HCT116 (cell line): ENCODE results near the gene AFF1.

Source experiments
- CTCF ChIP-seq, 3 experiments: fragments of 200-600 bp in 1 of 3; sonication (generic) in 1 of 3; IDR thresholded peaks in 2 of 3; conservative IDR thresholded peaks in 1 of 3; 2 replicates each; pipeline ENCODE4 v1.5.1; 2012 to 2017; ENCODE audit warnings: low read depth in 2 of 3, low read length in 2 of 3, antibody characterized with exemption in 1 of 3, borderline replicate concordance in 1 of 3, control low read depth in 1 of 3, mild to moderate bottlenecking in 1 of 3, mixed read lengths in 1 of 3, mixed run types in 1 of 3, moderate library complexity in 1 of 3; ENCODE audit not compliant: insufficient read depth in 1 of 3
- EZH2 ChIP-seq: fragments of 200-600 bp; sonication (generic); IDR thresholded peaks from 2 replicates; pipeline ENCODE4 v1.6.1; 2017; ENCODE audit warnings: antibody characterized with exemption, mixed run types
- EZH2phosphoT487 ChIP-seq: fragments of 200-600 bp; IDR thresholded peaks from 2 replicates; pipeline ENCODE4 v1.6.1; 2018; ENCODE audit warnings: antibody characterized with exemption, borderline replicate concordance
- POLR2A ChIP-seq: IDR thresholded peaks from 2 replicates; pipeline ENCODE4 v1.7.0; 2011; ENCODE audit warnings: borderline replicate concordance; ENCODE audit not compliant: insufficient read depth, insufficient read length; ENCODE audit errors: extremely low read depth
- POLR2AphosphoS5 ChIP-seq: IDR thresholded peaks from 2 replicates; pipeline ENCODE4 v1.6.1; 2011; ENCODE audit warnings: mild to moderate bottlenecking, low read depth, low read length, moderate library complexity

GRCh38 chr4:87180767-87181166 is 246.0 kb downstream of the AFF1 start:
- TF ChIP-seq EZH2 (no peak), POLR2A (no peak), EZH2phosphoT487 (no peak), CTCF (IDR thresholded peaks at IDR 0.05 in 2 of 3, conservative IDR thresholded peaks at IDR 0.05 in 1 of 3; ENCODE audit: borderline replicate concordance in 1 of 3, insufficient read depth in 1 of 3, low read depth in 2 of 3, low read length in 2 of 3) (no peak), POLR2AphosphoS5 (no peak)
